Stimulated activated CD8-positive, alpha-beta memory T cell treated with anti-CD3 and anti-CD28 coated beads, Interleukin-4, amount 100 ng/mL, for 24 hours (primary cell): ENCODE results near the gene PAQR3.
"Not testable (repeated sequence)": the region's sequence is repeated elsewhere in the genome, so short reads cannot be mapped to it uniquely, and the experiment has no call there.

Source experiments
- DNase-seq: peaks from one replicate; pipeline ENCODE4 v3.0.0-alpha.2; 2020; ENCODE audit warnings: low read depth

The PAQR3 gene

DNA sequence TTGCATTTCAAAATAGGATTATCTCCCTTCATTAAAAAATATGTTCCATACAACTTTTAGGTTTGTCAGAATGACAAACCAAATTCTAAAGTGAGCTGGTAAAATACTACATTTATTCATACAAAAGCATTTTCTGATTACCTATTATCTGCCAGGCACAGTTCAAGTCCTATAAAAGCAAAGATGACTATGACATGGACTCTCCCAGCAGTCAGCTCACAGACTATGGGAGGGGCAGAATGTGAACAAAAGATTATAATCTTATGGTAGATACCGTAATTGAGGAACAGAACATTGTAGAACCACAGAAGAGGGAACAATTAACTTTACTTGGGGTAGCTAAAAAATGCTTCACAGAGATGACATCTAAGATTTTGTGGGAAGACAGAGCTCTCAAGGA is 12.4 kb downstream of the PAQR3 start:
- no peak for DNase-seq

DNA sequence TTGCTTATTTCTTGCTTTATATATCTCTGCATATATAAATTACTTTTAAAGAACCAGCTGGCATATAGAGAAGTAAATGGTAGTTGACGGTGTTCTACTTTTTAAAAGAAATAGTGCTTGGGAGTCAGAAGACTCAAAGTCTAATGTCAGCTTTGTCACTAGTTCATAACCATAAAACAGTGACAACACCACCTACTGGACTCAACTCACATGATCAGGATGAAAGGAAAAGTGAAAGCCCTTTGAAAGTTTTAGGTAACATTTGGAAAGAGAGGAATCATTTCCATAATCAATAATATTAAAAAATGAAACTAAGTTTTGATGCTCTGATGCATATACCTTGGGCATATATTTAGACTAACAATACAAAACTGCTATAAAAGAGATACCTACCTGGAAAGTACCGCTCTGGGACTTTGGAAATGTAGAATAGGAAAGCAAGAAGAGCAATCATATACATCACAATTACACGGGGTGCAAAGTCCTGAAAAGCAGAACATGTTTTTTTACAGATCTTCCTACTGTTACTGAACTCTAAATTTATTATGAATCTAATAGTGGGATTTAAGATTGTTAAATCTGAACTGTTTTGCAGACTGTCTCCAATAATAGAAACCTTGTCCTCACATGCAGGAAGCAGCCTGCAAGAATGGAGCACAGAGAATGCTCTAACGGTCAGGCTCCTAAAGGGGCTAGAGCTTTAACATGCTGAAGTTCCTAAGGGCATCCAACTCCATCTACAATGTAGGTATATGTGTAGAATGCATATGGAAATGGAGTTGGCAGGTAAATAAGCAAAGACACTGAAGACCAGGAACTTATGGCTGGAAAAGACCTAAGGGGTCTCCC is 15.6 kb downstream of the PAQR3 start:
- DNase-seq: no peak

DNA sequence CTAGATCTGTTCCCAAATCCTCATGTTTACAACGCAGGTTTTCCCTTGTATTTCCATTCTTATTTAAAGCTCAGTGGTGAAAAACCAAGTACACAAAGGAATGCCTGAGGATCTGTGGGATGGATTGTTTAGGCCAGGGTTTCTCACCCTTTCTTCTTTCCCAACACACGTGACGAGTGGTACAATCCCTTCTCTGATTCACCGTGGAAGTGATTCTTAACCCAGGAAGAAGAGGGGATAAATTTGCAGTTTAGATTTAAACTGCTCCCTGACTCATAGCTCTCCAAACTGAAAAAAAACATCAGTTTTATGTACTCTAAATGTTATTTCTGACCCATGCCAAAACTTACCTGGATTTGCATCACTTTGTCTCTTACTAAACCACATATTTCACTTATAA is 17.0 kb downstream of the PAQR3 start:
- DNase-seq: no peak

DNA sequence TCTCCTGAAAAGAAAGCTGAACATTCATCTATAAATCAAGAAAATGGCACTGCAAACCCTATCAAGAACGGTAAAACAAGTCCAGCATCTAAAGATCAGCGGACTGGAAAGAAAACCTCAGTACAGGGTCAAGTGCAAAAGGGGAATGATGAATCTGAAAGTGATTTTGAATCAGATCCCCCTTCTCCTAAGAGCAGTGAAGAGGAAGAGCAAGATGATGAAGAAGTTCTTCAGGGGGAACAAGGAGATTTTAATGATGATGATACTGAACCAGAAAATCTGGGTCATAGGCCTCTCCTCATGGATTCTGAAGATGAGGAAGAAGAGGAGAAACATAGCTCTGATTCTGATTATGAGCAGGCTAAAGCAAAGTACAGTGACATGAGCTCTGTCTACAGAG is 28.6 kb downstream of the PAQR3 start:
- no peak for DNase-seq

DNA sequence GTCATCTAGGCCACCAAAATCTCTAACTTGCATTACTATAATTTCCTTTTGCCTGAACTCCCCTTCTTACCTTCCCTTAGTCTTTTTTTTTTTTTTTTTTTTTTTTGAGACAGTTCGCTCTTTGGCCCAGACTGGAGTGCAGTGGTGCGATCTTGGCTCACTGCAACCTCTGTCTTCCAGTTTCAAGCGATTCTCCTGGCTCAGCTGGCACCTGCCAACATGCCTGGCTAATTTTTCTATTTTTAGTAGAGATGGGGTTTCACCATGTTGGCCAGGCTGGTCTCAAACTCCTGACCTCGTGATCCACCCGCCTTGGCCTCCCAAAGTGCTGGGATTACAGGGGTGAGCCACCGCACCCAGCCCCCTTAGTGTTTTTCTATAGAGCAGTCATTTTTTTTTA is 30.3 kb downstream of the PAQR3 start:
- not testable (repeated sequence) for DNase-seq

DNA sequence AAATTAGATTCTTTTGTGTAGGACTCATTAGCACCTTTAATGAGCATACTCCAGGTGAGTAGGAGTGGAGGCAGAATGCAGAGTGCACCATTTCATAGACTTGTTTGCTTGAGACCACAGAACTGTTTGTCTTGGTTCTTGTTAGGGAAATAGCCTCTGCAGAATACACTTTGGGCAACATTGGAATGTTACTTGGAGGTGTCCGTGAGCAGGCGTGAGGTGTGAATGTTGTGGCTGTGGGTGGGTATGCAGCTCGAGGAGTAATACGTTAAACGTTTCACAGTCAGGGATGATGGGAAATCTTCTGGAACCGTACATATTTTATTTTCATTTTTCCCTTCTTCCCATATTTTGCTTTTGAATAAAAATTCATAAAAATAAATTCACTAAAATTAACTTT is 31.6 kb downstream of the PAQR3 start:
- no peak for DNase-seq

DNA sequence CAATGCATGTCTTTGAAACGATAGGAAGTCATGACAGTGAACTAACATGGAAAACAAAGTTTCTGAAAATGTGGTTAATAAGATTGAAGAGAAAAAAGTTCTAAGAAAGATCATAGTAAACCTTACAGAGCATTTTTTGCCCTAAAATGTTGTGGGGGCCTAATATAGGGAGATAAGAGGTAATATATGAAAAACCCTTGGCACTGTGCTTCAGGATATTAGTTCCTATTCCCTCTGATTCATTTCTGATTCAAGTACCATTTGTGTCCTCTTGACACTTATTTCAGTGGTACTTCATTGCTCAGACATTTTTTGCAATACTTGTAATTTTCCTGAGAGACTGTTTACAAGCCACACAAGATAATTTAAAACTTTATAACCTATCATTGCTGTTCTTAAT is 35.1 kb downstream of the PAQR3 start:
- DNase-seq: no peak

DNA sequence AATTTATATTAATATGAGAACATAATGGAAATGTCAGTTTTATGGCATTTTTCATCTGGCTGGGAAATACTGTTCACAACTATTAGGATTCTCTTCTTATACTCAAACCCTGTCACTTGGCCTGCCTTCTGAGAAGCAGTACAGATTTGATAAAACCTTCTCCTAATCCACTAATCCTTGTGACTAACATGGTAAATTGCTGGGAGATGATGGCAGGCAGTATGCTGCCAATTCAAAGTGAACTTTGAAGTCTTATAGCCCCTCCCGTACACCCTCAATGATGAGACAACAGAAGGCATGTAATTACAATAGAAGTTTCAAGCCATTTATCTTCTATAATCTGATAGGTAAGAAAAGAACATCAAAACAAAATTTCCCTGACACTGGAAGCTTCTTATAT is 36.9 kb downstream of the PAQR3 start:
- DNase-seq: no peak

DNA sequence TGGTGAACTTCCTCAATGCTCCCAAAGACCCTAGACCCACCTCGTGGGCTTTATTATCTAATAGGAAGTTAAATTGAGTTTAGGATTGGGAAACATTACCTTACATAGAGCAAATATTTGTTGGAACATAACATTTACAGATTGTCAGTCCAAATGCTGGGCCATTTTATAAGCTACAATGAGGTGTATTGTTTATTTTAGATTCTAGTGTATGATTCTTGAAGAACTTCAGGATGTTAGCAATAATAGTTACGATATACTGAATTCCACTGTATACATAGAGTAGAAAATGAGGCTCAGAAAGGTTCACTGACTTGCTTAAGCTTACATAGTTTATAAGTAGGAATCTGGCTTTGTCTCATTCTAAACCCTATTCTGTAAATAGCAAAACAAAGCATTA is 37.4 kb downstream of the PAQR3 start:
- DNase-seq: no peak

DNA sequence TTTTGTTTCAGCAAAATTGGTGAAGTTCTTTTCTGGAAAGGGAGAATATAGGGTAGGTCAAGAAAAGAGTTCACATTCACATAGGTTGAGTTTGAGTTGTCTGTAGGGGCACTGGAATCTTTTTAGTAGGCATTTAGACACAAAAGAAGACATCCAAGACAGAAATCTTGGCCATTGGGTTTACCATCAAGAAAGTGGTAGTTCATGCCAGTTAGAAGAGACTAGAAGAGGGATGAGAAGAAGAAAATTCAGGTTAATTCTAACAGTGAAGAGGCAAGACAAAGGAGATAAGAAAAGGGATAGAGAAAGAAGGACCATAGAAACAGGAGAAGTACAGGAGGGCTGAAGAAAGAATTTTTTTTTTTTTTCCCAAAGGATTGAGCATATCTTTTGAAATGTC is 39.9 kb downstream of the PAQR3 start:
- DNase-seq: no peak

DNA sequence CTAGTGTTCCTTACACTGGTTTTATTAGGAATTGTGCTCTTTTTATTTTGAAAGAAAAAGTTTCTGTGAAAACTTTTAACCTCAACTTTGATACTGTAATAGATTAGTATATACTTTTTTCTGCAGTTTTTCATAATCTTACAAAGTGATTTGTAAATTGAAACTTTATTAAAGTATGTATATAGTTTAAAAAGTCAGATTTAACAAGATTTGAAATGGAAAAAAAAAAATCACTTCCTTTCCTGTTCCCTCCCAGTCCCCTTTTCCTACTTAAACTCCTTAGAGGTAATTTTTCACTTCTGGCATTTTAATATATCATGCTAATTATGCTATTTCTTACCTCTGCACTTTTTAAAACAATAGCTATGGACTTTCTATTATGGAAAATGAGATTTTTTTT is 49.3 kb downstream of the PAQR3 start:
- no peak for DNase-seq

DNA sequence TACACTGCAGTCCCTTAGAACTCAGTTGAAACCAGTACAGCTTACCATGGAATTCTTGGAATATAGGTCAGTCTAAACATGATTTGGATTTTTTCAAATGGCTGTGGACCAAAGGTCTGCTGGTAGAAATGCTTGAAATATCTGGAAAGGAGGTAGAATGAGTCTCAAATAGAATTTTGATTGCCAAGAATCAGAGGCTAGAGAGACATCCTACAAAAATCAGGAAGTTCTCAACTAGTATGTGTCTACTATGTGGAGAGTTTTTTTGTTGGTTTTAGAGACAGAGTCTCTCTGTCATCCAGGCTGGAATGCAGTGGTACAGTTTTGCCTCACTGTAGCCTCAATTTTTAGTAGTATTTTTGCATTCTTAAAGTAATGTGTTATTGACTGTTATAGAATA is 53.6 kb downstream of the PAQR3 start:
- DNase-seq: no peak

DNA sequence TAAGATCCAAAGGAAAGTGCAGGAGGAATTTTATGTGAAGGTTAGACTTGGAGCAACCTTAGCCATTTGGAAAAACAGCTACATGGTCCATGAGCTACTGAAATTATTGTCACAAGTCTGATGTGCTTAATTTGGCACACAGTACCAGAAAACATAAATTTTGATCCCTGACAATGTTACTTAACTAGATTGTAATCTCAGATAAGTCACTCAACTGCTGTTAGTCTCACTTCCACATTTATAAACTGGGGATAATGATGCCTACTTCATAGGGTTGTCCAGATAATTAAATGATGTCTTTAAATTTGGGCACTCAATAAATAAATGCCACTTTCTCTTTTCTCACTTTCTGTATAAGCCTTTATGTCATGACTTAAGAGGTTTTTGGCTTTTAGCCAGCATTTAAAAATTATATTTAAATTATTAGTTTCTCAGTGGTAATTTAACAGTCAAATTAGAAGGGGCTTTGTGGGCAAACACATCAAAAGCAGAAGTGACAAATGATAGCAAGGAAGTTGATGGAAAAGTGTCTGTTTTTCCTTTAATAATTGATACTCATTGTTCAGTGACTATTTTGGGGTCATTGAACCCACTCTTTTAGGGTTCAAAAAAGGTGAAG is 58.3 kb downstream of the PAQR3 start:
- no peak for DNase-seq

DNA sequence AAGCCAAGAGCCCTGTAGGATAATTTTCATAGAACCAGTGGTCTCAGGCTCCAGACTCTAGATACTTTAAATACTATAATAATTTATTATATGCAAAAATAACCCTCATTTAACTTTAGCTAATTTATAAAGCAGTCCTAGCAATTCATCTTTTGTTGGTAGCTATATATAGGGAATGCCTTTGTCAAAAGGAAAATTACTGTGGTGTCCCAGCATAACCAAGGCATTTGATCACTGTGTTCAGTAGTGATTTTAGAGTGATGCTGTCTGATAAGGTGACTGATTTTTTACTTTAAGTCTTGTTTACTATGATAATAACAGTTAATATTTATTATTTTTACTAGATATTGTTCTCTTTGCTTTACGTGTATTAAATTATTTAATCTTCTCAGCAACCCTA is 61.2 kb downstream of the PAQR3 start:
- no peak for DNase-seq

DNA sequence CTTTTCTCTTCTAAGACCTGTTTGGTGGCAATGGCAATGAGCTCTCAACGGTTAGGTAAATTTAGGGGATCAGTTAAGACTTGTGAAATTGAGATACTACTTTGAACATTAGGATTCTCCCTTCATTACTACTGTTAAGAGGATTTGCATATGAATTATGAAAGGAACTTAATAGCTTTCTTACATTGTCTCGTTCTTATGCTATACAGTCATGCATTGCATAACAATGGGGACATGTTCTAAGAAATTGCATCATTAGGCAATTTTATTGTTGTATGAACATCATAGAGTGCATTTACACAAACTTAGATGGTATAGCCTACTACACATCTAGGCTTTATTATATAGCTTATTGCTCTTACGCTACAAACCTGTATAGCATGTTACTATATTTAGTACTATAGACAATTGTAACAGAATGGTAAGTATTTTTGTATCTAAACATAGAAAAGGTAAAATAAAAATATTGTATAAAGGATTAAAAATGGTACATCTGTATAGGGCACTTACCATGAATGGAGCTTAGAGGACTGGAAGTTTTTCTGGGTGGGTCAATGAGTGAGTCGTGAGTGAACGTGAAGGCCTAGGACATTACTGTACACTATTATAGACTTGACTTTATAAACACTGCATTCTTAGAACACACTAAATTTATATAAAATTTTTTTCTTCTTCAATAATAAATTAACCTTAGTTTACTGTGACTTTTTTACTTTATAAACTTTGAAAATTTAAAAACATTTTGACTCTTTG is 62.5 kb downstream of the PAQR3 start:
- DNase-seq: no peak

DNA sequence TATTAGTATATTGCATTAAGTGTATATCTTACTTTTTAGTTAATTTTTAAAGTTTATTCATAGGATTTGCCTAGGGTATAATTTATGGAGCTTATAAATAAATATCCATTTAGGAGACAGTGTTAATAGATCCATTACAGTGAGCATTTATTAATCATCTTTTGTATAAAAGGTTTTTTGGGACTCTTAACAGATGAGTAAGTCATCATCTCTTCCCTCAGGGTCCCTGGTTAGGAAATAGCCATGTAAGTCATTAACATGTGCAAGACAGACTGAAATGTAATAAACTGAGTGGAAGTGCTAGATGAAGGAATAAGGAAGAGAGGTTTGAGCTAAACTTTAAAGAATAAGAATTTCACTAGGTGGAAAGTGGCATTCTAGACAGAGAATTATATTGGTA is 69.2 kb downstream of the PAQR3 start:
- DNase-seq: no peak

DNA sequence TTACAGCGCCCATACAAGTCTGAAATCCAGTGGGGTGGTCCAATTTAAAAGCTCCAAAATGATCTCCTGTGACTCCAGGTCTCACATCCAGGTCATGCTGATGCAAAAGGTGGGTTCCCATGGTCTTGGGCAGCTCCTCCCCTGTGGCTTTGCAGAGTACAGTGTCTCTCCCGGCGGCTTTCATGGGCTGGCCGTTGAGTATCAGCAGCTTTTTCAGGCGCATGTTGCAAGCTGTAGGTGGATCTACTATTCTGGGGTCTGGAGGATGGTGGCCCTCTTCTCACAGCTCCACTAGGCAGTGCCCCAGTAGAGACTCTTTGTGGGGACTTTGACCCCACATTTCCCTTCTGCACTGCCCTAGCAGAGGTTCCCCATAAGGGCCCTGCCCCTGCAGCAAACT is 70.5 kb downstream of the PAQR3 start:
- DNase-seq: not testable (repeated sequence)

DNA sequence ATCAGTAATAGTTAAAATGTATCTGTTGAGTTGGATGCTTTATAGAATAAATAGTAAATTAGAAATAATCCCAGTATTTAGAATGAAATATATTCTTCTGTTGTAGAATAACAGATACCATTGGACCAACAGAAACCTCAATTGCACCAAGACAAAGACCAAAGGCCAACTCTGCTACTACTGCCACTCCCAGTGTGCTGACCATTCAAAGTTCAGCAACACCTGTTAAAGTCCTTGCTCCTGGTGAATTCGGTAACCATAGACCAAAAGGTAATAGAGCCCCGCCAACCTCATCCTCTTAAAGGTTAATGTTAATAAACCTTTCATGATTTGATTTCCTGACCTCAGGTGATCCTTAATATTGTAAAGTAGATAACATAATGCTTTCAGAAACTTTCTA is 73.8 kb downstream of the PAQR3 start:
- DNase-seq: no peak

DNA sequence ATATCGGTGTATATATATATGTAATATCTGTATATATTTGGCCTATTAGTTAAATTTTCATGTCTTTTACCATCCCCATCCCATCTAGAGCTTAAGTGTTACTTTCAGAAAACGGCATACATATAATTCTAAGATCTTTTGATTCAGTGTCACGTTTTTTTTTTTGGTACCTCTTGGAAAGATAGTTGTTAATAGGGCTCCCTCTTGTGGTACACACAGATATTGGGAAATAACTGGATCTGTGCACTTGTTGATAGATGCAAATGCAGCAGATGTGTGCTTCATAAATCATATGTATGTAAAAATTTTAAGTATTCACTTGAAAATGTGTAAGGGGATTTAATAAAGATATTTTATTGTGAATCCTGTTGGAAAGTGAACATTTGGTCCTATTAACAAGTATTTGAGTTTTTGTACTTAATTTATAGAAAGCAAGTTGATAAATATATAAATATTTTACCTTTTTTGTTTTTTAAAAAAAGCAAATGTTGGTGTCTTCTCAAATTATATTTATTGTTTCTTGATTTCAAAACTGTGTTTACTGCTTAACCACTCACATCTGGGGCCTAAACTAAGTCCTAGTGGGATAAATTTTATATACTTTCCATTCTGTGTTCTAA is 74.7 kb downstream of the PAQR3 start:
- no peak for DNase-seq

DNA sequence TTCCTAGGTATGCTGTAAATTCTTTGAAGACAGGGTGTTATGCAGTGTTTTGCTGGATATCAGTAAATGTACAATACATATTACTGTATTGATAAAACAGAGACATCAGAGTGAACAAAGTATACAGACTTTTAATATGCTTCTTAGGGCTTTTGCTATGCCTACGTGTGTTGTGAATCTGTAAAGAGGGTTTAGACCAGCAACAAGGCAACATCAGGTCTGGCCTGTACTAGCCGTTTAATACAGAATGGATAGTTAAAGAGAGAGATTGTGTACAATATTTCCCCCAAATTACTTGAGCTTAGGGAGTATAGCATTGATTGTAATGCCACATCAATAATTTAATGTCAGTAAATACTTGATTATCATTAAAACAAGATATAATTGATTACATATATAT is 75.2 kb downstream of the PAQR3 start:
- no peak for DNase-seq

DNA sequence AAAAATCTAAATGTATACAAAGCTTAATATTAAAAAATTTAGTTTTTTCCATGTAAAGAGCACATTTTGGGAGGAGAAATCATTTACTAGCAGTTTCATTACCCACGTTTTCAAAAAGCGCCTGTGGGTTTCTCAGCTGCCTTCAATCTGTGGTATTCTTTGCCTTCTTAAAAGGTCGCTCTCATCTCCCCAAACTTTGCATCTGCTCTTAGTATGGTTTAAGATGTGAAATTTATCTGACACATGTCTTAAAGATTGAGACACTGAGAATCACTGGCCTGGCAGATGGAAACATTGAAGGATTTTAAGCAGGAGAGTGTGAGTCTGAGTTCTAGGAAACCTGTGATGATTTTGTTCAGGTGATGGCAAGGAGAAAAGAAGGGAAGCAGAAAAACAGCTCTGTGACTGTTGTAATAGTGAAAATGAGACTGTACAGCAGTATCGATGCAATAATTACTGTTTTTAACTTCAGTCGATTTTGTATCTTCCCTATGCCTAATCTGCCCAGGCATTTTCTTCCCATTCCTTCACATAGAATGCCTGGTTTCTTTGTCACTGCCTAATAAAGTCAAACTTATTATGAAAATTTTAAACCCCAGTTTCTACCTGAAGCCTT is 75.9 kb downstream of the PAQR3 start:
- DNase-seq: no peak

DNA sequence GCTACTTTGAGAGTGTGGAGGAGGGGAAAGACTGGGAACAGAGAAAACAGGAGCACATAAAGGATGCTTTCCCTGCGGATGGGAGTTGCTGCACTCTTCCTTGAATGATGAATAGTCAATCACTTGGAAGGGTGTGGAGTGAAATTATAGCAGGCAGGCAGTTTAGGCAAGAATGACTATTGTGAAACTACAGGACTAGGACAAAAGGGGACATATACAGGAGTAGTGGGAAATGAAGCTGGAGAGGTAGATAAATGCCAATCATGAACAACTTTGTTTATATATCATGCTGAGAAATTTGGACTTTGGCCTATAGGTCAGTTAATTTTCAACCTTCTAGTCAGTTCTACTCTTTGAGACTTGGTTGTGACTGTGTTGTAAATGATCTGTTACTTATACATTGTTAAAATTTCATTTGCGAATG is 76.9 kb downstream of the PAQR3 start:
- DNase-seq: no peak
